Endodermal cell (in vitro differentiated cells): ENCODE data around the gene METAP1D. TPM values are rescaled to one million over a fixed set of nuclear protein-coding genes. Genes with fewer than 3 reads are reported as not detected.
"Not testable (repeated sequence)": the region's sequence is repeated elsewhere in the genome, so short reads cannot be mapped to it uniquely, and the experiment has no call there.

Source experiments
- DNase-seq: peaks from one replicate; pipeline ENCODE4 v3.0.0-alpha.2; 2017
- H3K27ac ChIP-seq: 2 replicates; pipeline ENCODE4 v1.5.1; 2013; ENCODE audit warnings: mild to moderate bottlenecking, low read depth, low read length, moderate library complexity
- H3K27me3 ChIP-seq: 2 replicates; pipeline ENCODE4 v1.6.1; 2013; ENCODE audit warnings: mild to moderate bottlenecking, low read length, moderate library complexity; ENCODE audit not compliant: insufficient read depth, control insufficient read depth, poor library complexity, severe bottlenecking
- H3K36me3 ChIP-seq: 2 replicates; pipeline ENCODE4 v1.7.0; 2013; ENCODE audit warnings: mild to moderate bottlenecking, low read length, moderate library complexity; ENCODE audit not compliant: control insufficient read depth, insufficient read depth
- H3K4me1 ChIP-seq: one replicate; pipeline ENCODE4 v1.7.0; 2013; ENCODE audit warnings: low read length; ENCODE audit not compliant: control insufficient read depth, insufficient read depth
- H3K4me3 ChIP-seq: 2 replicates; pipeline ENCODE4 v1.5.1; 2013; ENCODE audit warnings: mild to moderate bottlenecking, low read length, moderate library complexity
- H3K9ac ChIP-seq: 2 replicates; pipeline ENCODE4 v1.6.1; 2013; ENCODE audit warnings: mild to moderate bottlenecking, low read length, moderate library complexity; ENCODE audit not compliant: poor library complexity, severe bottlenecking; ENCODE audit errors: extremely low read depth
- H3K9me3 ChIP-seq: 2 replicates; pipeline ENCODE4 v1.6.1; 2013; ENCODE audit warnings: mild to moderate bottlenecking, low read length, moderate library complexity; ENCODE audit not compliant: control insufficient read depth
- H3K27ac Mint-ChIP-seq: 2 replicates; pipeline ENCODE4 v1.8.0; 2020; ENCODE audit warnings: mixed read lengths
- H3K27me3 Mint-ChIP-seq: 2 replicates; pipeline ENCODE4 v1.8.0; 2021; ENCODE audit warnings: mild to moderate bottlenecking, mixed read lengths; ENCODE audit not compliant: insufficient read depth
- H3K36me3 Mint-ChIP-seq: 2 replicates; pipeline ENCODE4 v1.8.0; 2020; ENCODE audit warnings: low read depth, mixed read lengths
- H3K4me1 Mint-ChIP-seq: 2 replicates; pipeline ENCODE4 v1.8.0; 2020; ENCODE audit warnings: mixed read lengths
- H3K4me3 Mint-ChIP-seq: 2 replicates; pipeline ENCODE4 v1.8.0; 2020; ENCODE audit warnings: mild to moderate bottlenecking, moderate library complexity, mixed read lengths
- H3K9me3 Mint-ChIP-seq: 2 replicates; pipeline ENCODE4 v1.8.0; 2020; ENCODE audit warnings: mild to moderate bottlenecking, mixed read lengths
- CTCF ChIP-seq: fragments of 200-600 bp; sonication (generic); conservative IDR thresholded peaks from 2 replicates; pipeline ENCODE4 v1.5.0; 2021; ENCODE audit warnings: antibody characterized with exemption, mild to moderate bottlenecking
- WGBS, 2 experiments: methylation state at CpG; one replicate each; pipeline versions ENCODE4 v1.1.5 to v1.1.7; 2013; ENCODE audit warnings: missing lambda C conversion rate in 2 of 2, mixed read lengths in 1 of 2; ENCODE audit not compliant: insufficient coverage in 1 of 2, insufficient read length in 1 of 2; 5-methylcytosine and 5-hydroxymethylcytosine counted together
- total RNA-seq, 2 donors: library from RNA; stranded (reverse); fragmentation: NEBNext Ultra II Directional in 1 of 2; extraction: Animal tissue kit (Norgen Biotek cat#: 25700) in 1 of 2; gene quantifications; 2 replicates in 1 of 2; 3 replicates in 1 of 2; pipeline ENCODE4 v1.2.1, GENCODE V29; 2021

METAP1D gene
- total RNA-seq, 2 donors from 2014 or later: 6.0 to 6.5 TPM

DNA sequence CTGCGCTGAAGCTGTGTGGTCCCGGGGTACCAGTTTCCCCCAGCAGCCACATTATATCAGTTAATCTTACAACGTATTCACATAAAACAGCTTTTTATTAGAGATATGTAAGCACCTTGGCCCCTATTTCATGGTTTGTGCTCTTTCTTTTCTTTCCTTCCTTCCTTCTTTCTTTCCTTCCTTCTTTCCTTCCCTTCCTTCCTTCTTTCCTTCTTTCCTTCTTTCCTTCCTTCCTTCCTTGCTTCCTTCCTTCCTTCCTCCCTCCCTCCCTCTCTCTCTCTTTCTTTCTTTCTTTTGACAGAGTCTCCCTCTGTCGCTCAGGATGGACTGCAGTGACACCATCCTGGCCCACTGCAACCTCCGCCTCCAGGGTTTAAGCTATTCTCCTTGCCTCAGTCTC, 3.7 kb upstream of the METAP1D start:
- no peak overlapping the region for H3K27ac ChIP-seq
- H3K4me1 ChIP-seq: no peaks in the 10 kb centered on the region
- Mint-ChIP-seq H3K36me3 (no peaks in the 10 kb centered on the region), H3K9me3 (no peaks in the 10 kb centered on the region), H3K4me3 (no peak overlapping the region), H3K4me1 (peaks cover 8% of the 10 kb centered on the region), H3K27me3 (peaks cover 37% of the 10 kb centered on the region), H3K27ac (no peak overlapping the region)
- DNase-seq: no peak
- H3K9me3 ChIP-seq: no peaks in the 10 kb centered on the region
- no peak overlapping the region for H3K4me3 ChIP-seq
- H3K27me3 ChIP-seq: peaks cover 25% of the 10 kb centered on the region
- 86 to 95% methylated on average over 5 of the region's 5 CpGs for WGBS, 2 experiments
- no peak overlapping the region for H3K9ac ChIP-seq
- no peak for TF ChIP-seq CTCF
- H3K36me3 ChIP-seq: no peaks in the 10 kb centered on the region

DNA sequence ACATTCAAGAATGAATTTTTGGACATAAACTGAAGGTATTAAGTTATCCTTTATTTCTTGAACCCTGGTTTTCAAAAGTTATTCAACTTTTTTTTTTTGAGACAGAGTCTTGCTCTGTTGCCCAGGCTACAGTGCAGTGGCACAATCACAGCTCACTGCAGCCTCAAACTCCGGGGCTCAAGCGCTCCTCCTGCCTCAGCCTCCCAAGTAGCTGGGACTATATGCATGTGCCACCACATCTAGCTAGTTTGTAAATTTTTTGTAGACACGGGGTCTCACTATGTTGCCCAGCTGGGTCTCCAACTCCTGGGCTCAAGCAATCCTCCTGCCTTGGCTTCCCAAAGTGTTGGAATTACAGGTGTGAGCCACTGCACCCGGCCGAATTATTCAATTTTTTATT, 2.7 kb upstream of the METAP1D start:
- DNase-seq, H3K27ac Mint-ChIP-seq, H3K4me3 Mint-ChIP-seq, H3K4me3 ChIP-seq, H3K4me1 ChIP-seq, H3K9ac ChIP-seq, H3K36me3 ChIP-seq, H3K9me3 ChIP-seq, H3K9me3 Mint-ChIP-seq, H3K27ac ChIP-seq, H3K36me3 Mint-ChIP-seq, H3K4me1 Mint-ChIP-seq: not testable (repeated sequence)
- peaks cover 37% of the 10 kb centered on the region for H3K27me3 Mint-ChIP-seq
- H3K27me3 ChIP-seq: peaks cover 25% of the 10 kb centered on the region
- 91 to 92% methylated on average over 3 to 5 of the region's 5 CpGs for WGBS, 2 experiments

DNA sequence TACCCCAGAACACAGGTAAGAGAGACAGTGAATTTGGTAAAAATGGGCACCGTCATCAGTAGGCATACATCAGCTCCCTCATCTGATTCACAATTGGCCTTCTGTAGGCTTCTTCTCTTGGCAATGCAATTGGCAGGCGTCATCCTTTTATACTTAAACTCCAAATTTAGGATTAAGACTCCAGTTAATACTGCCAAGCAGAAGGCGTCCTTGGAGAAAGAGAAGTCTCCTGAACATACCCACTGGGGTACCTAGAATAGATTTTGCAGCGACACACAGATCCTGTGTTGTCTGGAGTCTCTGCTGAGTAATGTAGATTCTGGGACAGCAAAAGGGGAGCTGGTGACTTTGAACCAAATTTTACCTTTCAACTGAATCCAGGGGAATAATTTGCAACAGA, 592 bp upstream of the METAP1D start:
- Histone ChIP-seq H3K9ac (no peak overlapping the region), H3K27me3 (peaks cover 25% of the 10 kb centered on the region), H3K9me3 (no peaks in the 10 kb centered on the region), H3K27ac (no peak overlapping the region), H3K36me3 (no peaks in the 10 kb centered on the region), H3K4me1 (no peaks in the 10 kb centered on the region), H3K4me3 (peak overlapping the region; percentile 95)
- WGBS, 2 experiments: 75 to 81% methylated on average over 4 of the region's 4 CpGs
- H3K36me3 Mint-ChIP-seq: no peaks in the 10 kb centered on the region
- H3K4me1 Mint-ChIP-seq: peaks cover 6% of the 10 kb centered on the region
- no peak for DNase-seq
- peak overlapping the region; percentile 80 for H3K4me3 Mint-ChIP-seq
- no peak for TF ChIP-seq CTCF
- no peaks in the 10 kb centered on the region for H3K9me3 Mint-ChIP-seq
- H3K27me3 Mint-ChIP-seq: peaks cover 30% of the 10 kb centered on the region
- no peak overlapping the region for H3K27ac Mint-ChIP-seq

DNA sequence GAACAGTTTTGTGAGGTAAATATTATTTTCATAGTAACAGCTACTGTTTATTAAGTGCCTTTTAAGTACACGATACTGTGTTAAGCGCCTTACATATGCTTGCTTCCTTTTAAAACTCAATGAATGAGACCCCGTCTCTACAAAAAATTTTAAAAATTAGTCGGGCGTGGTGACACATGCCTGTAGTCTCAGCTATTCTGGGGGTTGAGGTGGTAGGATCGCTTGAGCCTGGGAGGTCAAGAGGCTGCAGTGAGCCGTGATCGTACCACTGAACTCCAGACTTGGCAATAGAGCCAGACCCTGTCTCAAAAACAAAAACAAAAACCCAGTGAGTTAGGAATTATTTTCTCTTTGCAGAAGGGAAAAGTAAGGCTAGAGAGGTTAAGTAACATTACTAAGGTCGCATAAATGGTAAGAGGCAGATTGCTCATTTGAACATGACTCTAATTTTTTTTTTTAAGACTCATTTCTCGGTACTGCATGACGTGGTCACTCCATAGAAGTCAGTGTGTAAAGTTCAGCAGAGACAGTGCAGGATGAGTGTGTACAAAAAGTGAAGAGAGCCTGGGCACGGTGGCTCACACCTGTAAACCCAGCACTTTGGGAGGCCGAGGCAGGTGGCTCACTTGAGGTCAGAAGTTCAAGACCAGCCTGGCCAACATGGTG, 1.1 kb downstream of the METAP1D start:
- no peak for DNase-seq
- Histone ChIP-seq H3K9ac (no peak overlapping the region), H3K9me3 (no peaks in the 10 kb centered on the region), H3K36me3 (no peaks in the 10 kb centered on the region), H3K4me3 (peak overlapping the region; percentile 95), H3K4me1 (no peaks in the 10 kb centered on the region), H3K27ac (no peak overlapping the region), H3K27me3 (peaks cover 25% of the 10 kb centered on the region)
- H3K4me1 Mint-ChIP-seq: peaks cover 6% of the 10 kb centered on the region
- H3K27me3 Mint-ChIP-seq: peaks cover 27% of the 10 kb centered on the region
- no peaks in the 10 kb centered on the region for H3K9me3 Mint-ChIP-seq
- H3K36me3 Mint-ChIP-seq: no peaks in the 10 kb centered on the region
- peak overlapping the region; percentile 80 for H3K4me3 Mint-ChIP-seq
- no peak for TF ChIP-seq CTCF
- no peak overlapping the region for H3K27ac Mint-ChIP-seq
- 94 to 95% methylated on average over 10 to 13 of the region's 13 CpGs for WGBS, 2 experiments
